ENCODE results near the gene COL4A4.
A peak's percentile ranks its signal among the peaks of the same experiment; 100 is the strongest.
"Not testable (repeated sequence)": the region's sequence is repeated elsewhere in the genome, so short reads cannot be mapped to it uniquely, and the experiment has no call there.

The COL4A4 gene

DNA sequence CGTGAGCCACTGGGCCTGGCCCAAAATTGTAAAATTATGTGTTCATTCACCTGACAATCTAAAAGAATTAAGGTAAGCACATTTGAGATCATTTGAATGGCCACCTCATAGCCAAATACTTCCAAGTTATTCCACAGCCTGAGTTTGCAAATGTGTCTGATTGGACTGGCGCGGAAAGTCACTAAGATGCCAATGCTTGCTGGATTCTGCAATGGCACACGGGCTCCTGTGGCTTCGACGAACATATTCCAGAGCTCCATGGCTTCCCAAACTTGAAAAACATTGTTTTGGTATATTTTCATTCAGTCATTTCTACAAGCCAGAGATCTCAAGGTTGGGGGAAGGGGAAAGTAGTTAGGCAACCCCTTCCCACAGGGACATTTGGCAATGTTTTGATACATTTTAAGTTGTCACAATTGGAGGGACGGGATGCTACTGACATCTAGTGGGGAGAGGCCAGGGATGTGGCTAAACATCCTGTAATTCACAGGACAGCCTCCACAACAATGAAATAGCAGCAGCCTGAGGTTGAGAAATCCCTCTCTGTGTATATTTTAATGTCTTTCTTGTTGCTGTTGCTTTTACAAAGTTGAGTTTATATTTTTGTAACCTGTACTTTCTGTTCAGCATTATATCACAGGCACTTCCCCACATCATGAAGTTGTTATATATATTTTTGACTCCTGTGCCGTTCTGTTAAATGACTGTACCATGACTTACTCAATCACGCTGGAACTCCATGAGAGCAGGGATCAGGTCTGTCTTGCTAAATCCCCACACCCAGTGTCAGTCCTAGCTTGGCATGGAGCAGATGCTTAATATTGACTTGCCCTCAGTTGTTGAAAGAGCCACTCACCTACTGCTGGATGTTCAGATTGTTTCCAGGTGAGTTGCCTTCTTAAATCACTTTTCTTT is 56.9 kb downstream of the COL4A4 start:
- peak; percentile 15 to 16 for DNase-seq

GRCh38 chr2:227103583-227103982 is 60.4 kb downstream of the COL4A4 start:
- no peak for DNase-seq

GRCh38 chr2:227099340-227099739 is 64.7 kb downstream of the COL4A4 start:
- no peak for DNase-seq

GRCh38 chr2:227098162-227098515 is 65.9 kb downstream of the COL4A4 start:
- no peak for DNase-seq

GRCh38 chr2:227097495-227098161 is 66.4 kb downstream of the COL4A4 start:
- no peak for DNase-seq

DNA sequence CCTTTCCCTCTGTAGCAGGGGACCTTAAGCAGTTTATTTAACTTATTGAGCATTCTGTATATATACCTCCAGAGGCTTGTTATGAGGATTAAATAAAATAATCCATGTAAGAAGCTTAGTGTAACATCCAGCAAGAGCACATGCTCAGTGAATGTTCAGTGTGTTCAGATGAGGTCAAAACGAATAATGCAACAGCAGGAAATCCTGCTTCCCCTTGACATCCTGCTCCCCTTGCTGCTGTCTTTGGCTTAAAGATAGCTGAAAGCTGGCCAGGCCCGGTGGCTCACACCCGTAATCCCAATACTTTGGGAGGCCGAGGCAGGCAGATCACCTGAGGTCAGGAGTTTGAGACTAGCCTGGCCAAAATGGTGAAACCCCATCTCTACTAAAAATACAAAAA is 68.7 kb downstream of the COL4A4 start:
- no peak for DNase-seq

DNA sequence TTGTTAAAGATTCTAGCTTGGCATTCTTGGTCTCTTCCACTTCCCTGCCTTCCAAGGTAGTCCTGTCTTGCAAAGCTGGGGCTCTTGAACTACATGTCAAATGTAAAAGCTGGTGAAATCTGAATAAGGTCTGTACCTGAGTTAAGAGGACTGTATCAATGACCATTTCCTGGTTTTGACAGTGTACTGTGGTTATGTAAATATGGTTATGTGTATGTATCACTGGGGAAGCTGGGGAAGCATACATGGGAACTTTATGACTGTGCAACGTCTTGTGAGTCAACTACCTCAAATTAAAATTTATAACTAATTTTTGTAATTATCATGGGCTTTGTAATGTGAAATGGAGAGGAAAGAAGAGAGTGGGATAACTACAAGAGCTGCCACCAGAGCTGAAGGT is 81.7 kb downstream of the COL4A4 start:
- no peak for DNase-seq

DNA sequence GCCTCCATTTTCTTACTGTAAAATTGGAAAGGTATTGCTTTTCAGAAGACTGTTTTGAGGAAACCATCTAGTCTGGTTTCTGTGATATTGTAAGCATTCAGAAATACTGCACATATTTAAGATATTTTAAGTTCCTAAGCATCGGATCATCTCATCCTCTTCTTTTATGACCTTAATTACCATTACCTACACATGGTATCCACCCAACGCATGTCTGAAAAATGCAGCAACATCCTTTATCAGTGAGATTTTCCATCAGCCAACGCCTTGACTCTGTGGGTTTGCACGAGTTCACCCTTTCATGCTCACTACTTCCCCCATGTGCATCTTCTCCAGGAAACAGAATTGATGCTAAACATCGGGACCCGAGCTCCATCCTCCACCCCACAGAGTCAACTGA is 84.3 kb downstream of the COL4A4 start:
- no peak for DNase-seq

DNA sequence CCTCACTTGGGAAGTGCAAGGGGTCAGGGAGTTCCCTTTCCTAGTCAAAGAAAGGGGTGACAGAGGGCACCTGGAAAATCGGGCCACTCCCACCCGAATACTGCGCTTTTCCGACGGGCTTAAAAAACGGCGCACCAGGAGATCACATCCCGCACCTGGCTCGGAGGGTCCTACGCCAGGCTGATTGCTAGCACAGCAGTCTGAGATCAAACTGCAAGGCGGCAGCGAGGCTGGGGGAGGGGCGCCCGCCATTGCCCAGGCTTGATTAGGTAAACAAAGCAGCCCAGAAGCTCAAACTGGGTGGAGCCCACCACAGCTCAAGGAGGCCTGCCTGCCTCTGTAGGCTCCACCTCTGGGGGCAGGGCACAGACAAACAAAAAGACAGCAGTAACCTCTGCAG is 98.9 kb downstream of the COL4A4 start:
- not testable (repeated sequence) for DNase-seq

GRCh38 chr2:227058888-227059399 is 105.1 kb downstream of the COL4A4 start:
- no peak for DNase-seq

GRCh38 chr2:227057743-227058447 is 106.1 kb downstream of the COL4A4 start:
- no peak for DNase-seq

DNA sequence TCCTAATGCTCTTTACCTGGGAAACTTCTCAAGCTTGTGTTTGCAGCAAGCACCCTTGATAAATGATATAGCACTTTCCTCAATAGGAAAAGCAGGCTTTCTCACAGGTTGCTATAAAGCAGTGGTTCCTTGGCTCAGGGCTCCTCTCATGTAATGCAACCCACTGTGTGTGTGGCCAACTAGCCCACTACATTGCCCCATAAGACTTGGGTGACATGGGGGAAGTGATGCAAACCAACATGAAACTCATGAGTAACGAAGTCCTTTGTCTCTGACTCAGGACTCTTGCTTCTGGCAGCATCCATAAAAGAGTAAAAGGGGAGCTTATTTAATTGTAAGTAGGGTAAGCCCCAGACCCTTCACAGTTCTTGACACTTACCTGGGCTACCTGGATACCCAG is 106.9 kb downstream of the COL4A4 start:
- no peak for DNase-seq

DNA sequence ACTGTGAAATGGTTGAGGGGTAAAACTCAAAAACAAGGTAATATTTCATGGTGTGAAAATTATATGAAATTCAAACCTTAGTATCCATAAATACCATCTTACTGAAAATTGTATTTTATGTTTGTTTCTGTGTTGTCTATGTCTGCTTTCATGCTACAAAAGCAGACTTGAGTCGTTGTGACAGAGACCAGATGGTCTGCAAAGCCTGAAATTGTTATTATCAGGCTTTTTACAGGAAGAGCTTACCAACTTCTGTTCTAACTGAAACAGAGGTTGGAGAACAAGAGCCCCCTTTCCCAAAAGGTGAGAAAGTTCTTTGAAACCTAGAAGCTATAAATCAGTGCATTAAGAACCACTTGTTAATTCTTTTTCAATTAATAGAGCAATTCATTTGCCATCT is 110.0 kb downstream of the COL4A4 start:
- no peak for DNase-seq

- no peak for DNase-seq
Observed at GRCh38 chr2:227052879-227053278, 111.1 kb downstream of the COL4A4 start.

DNA sequence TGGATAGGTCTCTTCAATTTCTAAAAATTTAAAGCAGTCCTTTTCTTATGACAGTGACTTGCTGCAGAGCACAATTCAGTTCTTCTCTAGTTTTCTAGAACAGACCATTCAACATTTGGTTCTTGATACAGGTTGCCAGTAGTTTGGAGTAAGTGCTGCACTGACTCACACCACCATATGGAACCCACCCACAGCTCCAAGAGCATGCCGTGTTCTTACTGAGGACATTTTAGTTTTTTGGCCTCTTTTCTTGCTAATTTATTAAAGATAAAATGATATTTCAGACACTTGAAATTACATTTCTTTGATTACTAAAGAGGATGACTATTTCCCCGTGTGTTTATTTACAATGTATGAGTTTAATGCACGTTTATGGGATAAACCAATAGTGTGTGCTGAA is 120.0 kb downstream of the COL4A4 start:
- DNase-seq = no peak

GRCh38 chr2:227038550-227039189 is 125.3 kb downstream of the COL4A4 start:
- no peak for DNase-seq

DNA sequence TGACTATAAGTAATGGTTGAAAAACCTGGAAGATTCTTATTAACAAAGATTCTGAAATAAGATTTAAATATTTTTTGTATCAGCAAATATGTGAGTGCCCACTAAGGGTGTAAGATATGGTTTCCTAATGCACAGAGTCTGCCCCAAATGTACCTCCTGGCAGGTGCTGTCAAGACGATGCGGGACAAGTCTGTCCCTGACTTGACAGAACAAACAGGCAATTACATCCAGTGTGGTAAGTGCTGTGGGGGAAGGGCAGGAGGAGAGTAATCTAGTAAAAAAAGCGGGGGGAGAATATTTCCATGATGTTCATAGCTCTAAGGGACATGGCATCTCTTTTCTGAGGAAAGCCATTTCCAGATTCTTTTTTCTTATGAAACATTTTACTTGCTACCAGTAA is 127.5 kb downstream of the COL4A4 start:
- no peak for DNase-seq

- no peak for DNase-seq
Observed at GRCh38 chr2:227035711-227036367, 128.2 kb downstream of the COL4A4 start.

GRCh38 chr2:227033471-227034148 is 130.4 kb downstream of the COL4A4 start:
- DNase-seq = no peak

DNA sequence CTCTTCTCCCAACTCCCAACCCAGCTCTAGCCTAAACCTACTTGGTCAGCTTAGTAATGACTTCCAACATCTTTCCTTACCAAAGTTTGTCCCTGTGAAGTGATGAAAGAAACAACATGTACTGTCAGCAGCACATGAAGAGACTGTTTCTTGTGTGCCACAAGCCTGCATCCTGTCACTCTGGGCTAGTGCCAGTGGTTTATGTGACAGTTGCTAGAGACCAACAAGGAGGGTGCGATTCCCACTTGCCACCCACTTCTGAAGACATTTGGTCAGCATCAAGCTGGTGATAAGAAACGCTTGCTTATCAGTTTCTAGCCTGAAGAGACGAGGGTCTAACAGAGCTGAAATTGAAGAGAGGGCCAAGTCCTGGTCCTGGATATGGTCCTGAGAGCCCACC is 132.6 kb downstream of the COL4A4 start:
- no peak for DNase-seq

GRCh38 chr2:227030789-227031188 is 133.2 kb downstream of the COL4A4 start:
- DNase-seq = no peak
